ENCODE measurements around the gene GUCA1C. TPM values are rescaled to one million over a fixed set of nuclear protein-coding genes. Genes with fewer than 3 reads are reported as not detected.

GUCA1C gene
- total and polyA plus RNA-seq, 2 of the 8 experiments (the other 6 are each of a cell fraction or from before 2014, with no cell fraction given) = not detected

GRCh38 chr3:108894981-108895380 is 58.7 kb downstream of the GUCA1C start:
- no peak overlapping the region for H3K4me3 ChIP-seq (ENCODE audit: extremely low read depth in 1 of 4, insufficient read depth in 2 of 4, low read depth in 3 of 4, low read length in 4 of 4)
- no peaks in the 10 kb centered on the region for H3K36me3 ChIP-seq (ENCODE audit: control insufficient read depth in 2 of 4, insufficient read depth in 4 of 4, low read length in 3 of 4)
- no peak overlapping the region for H2BK15ac ChIP-seq (ENCODE audit: low read length)
- no peak overlapping the region for H3K23ac ChIP-seq (ENCODE audit: insufficient read length)
- no peak overlapping the region for H4K8ac ChIP-seq (ENCODE audit: extremely low read depth, insufficient read depth, low read length)
- no peak overlapping the region for H3K18ac ChIP-seq (ENCODE audit: extremely low read depth, low read length)
- ChIA-PET POLR2A (ENCODE audit: partially characterized antibody) (no interaction called here), CTCF (ENCODE audit: partially characterized antibody) (interaction anchor here (1.3 kb wide), 1 partner anchor 10 kb away, joined by 3 read pairs; no protein-coding TSS in a partner anchor)
- H3K4ac ChIP-seq (replicated peaks; ENCODE audit: insufficient read length, low read depth, low read length) = no peak overlapping the region
- no peak overlapping the region for H4K5ac ChIP-seq (ENCODE audit: insufficient read length, low read depth, low read length)
- no peak overlapping the region for H2BK120ac ChIP-seq (replicated peaks; ENCODE audit: low read depth, low read length)
- H3K79me1 ChIP-seq (ENCODE audit: low read depth, low read length) = no peaks in the 10 kb centered on the region
- H3K27ac ChIP-seq (ENCODE audit: low read depth, low read length) = no peak overlapping the region
- no peak overlapping the region for H2AK5ac ChIP-seq (ENCODE audit: low read depth, low read length)
- H3K9me3 ChIP-seq (ENCODE audit: insufficient read depth in 2 of 2, low read depth in 1 of 2, low read length in 1 of 2) = no peaks in the 10 kb centered on the region
- no peaks in the 10 kb centered on the region for H3K4me1 ChIP-seq (replicated peaks in 1 of 4; ENCODE audit: control insufficient read depth in 3 of 4, insufficient read depth in 4 of 4, low read length in 3 of 4)
- DNase-seq (ENCODE audit: low read depth in 1 of 2, low spot score in 2 of 2) = no peak
- H3K56ac ChIP-seq (replicated peaks; ENCODE audit: insufficient read length, low read depth, low read length) = no peak overlapping the region
- 86% methylated on average over 5 of the region's 5 CpGs; no CpG with 5 or more reads in 1 of the 2 experiments for WGBS, 2 experiments (ENCODE audit: extremely low coverage in 1 of 2, insufficient coverage in 1 of 2, insufficient read length in 1 of 2, insufficient replicate concordance in 2 of 2, low coverage in 1 of 2, low lambda C conversion rate in 2 of 2, missing lambda C conversion rate in 1 of 2)
- H3K9ac ChIP-seq (replicated peaks in 1 of 4; ENCODE audit: extremely low read depth in 1 of 4, low read depth in 3 of 4, low read length in 3 of 4) = no peak overlapping the region
- H2BK5ac ChIP-seq (ENCODE audit: low read depth, low read length) = no peak overlapping the region
- H2BK12ac ChIP-seq (ENCODE audit: low read depth, low read length) = no peak overlapping the region
- no peak for FAIRE-seq
- H3K79me2 ChIP-seq (ENCODE audit: control insufficient read depth in 1 of 2, insufficient read depth in 2 of 2, low read length in 2 of 2) = no peaks in the 10 kb centered on the region
- H2BK20ac ChIP-seq (ENCODE audit: low read length) = no peak overlapping the region
- H2AFZ ChIP-seq (ENCODE audit: low read length) = no peak overlapping the region
- H3K23me2 ChIP-seq (ENCODE audit: low read depth, low read length) = no peaks in the 10 kb centered on the region
- no peak overlapping the region for H3K4me2 ChIP-seq (ENCODE audit: insufficient read depth in 1 of 2, low read depth in 2 of 2, low read length in 2 of 2)
- H3K27me3 ChIP-seq (replicated peaks in 1 of 4; ENCODE audit: control insufficient read depth in 3 of 4, extremely low read depth in 1 of 4, insufficient read depth in 3 of 4, low read length in 3 of 4) = no peaks in the 10 kb centered on the region
- H4K20me1 ChIP-seq (replicated peaks in 1 of 2; ENCODE audit: control insufficient read depth in 1 of 2, insufficient read depth in 2 of 2, low read length in 2 of 2) = no peaks in the 10 kb centered on the region
- no peak overlapping the region for H3K14ac ChIP-seq (ENCODE audit: insufficient read length)
- H4K91ac ChIP-seq (replicated peaks; ENCODE audit: insufficient read length, low read length) = no peak overlapping the region
- TF ChIP-seq KDM4A (IDR thresholded peaks at IDR 0.05; ENCODE audit: low read depth, low read length, severe bottlenecking) (no peak), HDAC2 (IDR thresholded peaks at IDR 0.05; ENCODE audit: borderline replicate concordance in 1 of 2, low read depth in 2 of 2, low read length in 2 of 2) (no peak), MAX (IDR thresholded peaks at IDR 0.05) (no peak), POLR2AphosphoS5 (IDR thresholded peaks at IDR 0.05; ENCODE audit: low read depth, low read length) (no peak), BRCA1 (IDR thresholded peaks at IDR 0.05; ENCODE audit: low read depth, low read length) (no peak), TBP (IDR thresholded peaks at IDR 0.05; ENCODE audit: low read depth, low read length) (no peak), SIN3A (conservative IDR thresholded peaks at IDR 0.05 in 1 of 2, IDR thresholded peaks at IDR 0.05 in 1 of 2; ENCODE audit: low read depth in 1 of 2, low read length in 2 of 2) (no peak), CTCF (IDR thresholded peaks at IDR 0.05; ENCODE audit: control extremely low read depth in 1 of 3, insufficient read depth in 1 of 3, low read depth in 1 of 3, low read length in 3 of 3) (no peak), NANOG (IDR thresholded peaks at IDR 0.05; ENCODE audit: insufficient read depth, low read depth, low read length, poor library complexity, severe bottlenecking) (no peak), CBX8 (IDR thresholded peaks at IDR 0.05; ENCODE audit: borderline replicate concordance, low read depth, low read length) (no peak)
